ENCODE results near the gene POU6F2.
"Not testable (repeated sequence)": the region's sequence is repeated elsewhere in the genome, so short reads cannot be mapped to it uniquely, and the experiment has no call there.

Gene POU6F2

GRCh38 chr7:38977685-38978084 is at the start of gene POU6F2:
POU6F2 (plus strand) TSS chr7:38977909; CDS start chr7:38977954, 45 bp downstream.
- DNase-seq = peak; percentile 39

GRCh38 chr7:38928506-38928905 is 49.2 kb upstream of the POU6F2 start:
- no peak for DNase-seq

GRCh38 chr7:38929460-38930171 is 48.1 kb upstream of the POU6F2 start:
- DNase-seq = peak; percentile 75

GRCh38 chr7:38932509-38933168 is 45.1 kb upstream of the POU6F2 start:
- peak; percentile 88 for DNase-seq

GRCh38 chr7:38934051-38934450 is 43.7 kb upstream of the POU6F2 start:
- no peak for DNase-seq

- no peak for DNase-seq
Observed at GRCh38 chr7:38934536-38934935, 43.2 kb upstream of the POU6F2 start.

- no peak for DNase-seq
Observed at GRCh38 chr7:38936641-38937040, 41.1 kb upstream of the POU6F2 start.

GRCh38 chr7:38938001-38938485 is 39.7 kb upstream of the POU6F2 start:
- no peak for DNase-seq

- no peak for DNase-seq
Observed at GRCh38 chr7:38938589-38938988, 39.1 kb upstream of the POU6F2 start.

- no peak for DNase-seq
Observed at GRCh38 chr7:38940774-38941173, 36.9 kb upstream of the POU6F2 start.

- DNase-seq = no peak
Observed at GRCh38 chr7:38942431-38943051, 35.2 kb upstream of the POU6F2 start.

- DNase-seq = not testable (repeated sequence)
Observed at GRCh38 chr7:38947541-38947940, 30.2 kb upstream of the POU6F2 start.

GRCh38 chr7:38950309-38950708 is 27.4 kb upstream of the POU6F2 start:
- DNase-seq = no peak

GRCh38 chr7:38951213-38951612 is 26.5 kb upstream of the POU6F2 start:
- no peak for DNase-seq

- DNase-seq = no peak
Observed at GRCh38 chr7:38953227-38953626, 24.5 kb upstream of the POU6F2 start.

- DNase-seq = no peak
Observed at GRCh38 chr7:38953971-38954370, 23.7 kb upstream of the POU6F2 start.

- no peak for DNase-seq
Observed at GRCh38 chr7:38955892-38956291, 21.8 kb upstream of the POU6F2 start.

- DNase-seq = no peak
Observed at GRCh38 chr7:38962028-38962427, 15.7 kb upstream of the POU6F2 start.

- DNase-seq = no peak
Observed at GRCh38 chr7:38964921-38965320, 12.8 kb upstream of the POU6F2 start.

GRCh38 chr7:38973760-38974159 is 3.9 kb upstream of the POU6F2 start:
- no peak for DNase-seq

GRCh38 chr7:38975944-38976392 is 1.7 kb upstream of the POU6F2 start:
- DNase-seq = peak; percentile 54

- DNase-seq = peak; percentile 44
Observed at GRCh38 chr7:38978491-38978890, 782 bp downstream of the POU6F2 start.

- no peak for DNase-seq
Observed at GRCh38 chr7:38992203-38992602, 14.5 kb downstream of the POU6F2 start.

- DNase-seq = no peak
Observed at GRCh38 chr7:39001595-39001994, 23.9 kb downstream of the POU6F2 start.
